SH-SY5Y (cell line): Measurements from ENCODE around the gene COA6.

Experiments used
- GATA2 ChIP-seq: IDR thresholded peaks from 2 replicates; pipeline ENCODE4 v1.6.1; 2011; ENCODE audit warnings: mild to moderate bottlenecking, low read depth, low read length
- GATA3 ChIP-seq: IDR thresholded peaks from 2 replicates; pipeline ENCODE4 v1.6.1; 2011; ENCODE audit warnings: low read depth, mild to moderate bottlenecking, low read length, moderate library complexity

The COA6 gene

DNA sequence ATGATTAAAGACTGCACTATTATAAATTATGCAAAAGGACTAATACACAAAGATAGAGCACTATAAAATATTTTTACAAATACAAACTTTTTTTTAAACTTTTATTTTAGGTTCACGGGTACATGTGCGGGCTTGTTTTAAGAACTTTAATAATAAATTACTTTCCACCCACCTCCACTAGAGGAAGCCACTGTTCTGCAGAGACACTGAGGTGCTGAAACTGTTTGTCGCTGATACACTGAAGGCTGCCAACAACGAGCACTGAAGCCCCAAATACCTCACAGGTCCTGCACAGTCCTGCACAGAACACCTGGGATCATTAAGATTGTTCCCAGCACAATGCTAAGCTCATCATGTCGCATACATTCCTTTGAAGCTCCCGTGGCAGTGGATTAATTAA lies 19.9 kb downstream of the COA6 start:
- TF ChIP-seq GATA2: no peak
- no peak for TF ChIP-seq GATA3

GRCh38 chr1:234395297-234395696 lies 22.0 kb downstream of the COA6 start:
- no peak for TF ChIP-seq GATA2
- TF ChIP-seq GATA3: no peak

- TF ChIP-seq GATA2 (no peak), GATA3 (no peak)
Observed at GRCh38 chr1:234396092-234396491, 22.8 kb downstream of the COA6 start.

DNA sequence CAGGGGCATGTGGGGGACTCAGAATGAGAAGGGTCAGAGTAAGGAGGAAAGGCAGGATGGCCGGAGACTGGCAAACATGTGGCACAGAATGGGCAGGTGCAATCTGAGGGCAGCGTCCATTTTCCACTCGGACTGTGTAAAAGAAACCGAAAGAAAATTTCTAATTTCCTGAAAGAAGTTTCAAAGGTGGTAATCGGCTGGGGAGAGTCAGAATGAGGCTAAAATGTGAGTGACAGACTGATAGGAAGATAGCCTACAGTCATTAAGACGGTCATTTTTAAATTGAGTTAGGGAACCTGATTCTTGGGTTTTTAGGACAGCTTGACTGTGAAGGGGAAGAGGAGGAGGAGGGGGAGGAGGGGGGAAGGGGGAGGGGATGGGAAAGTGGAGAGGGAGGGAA lies 23.6 kb downstream of the COA6 start:
- TF ChIP-seq GATA2 (no peak), GATA3 (no peak)

- TF ChIP-seq GATA3 (no peak), GATA2 (no peak)
Observed at GRCh38 chr1:234397732-234398131, 24.5 kb downstream of the COA6 start.

GRCh38 chr1:234398849-234399381 lies 25.7 kb downstream of the COA6 start:
- TF ChIP-seq GATA3 (no peak), GATA2 (no peak)

DNA sequence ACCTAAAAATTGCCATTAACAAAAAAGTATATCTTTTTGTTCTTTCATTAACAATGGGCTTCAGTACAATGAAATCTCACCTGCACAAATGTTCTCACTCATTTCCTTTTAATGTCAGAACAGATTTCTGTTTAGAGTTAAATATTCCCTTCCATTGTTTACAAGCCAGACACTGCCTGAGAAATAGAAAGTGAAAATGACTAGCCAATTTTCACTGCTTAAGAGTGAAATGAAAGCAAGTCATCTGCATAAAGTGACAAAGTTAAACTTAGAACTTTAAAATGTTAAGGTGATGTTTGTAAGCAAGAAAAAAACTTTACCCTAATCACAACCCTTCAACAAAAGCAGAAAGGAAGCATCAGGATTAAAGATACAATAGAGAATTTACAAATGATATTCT lies 27.5 kb downstream of the COA6 start:
- TF ChIP-seq GATA3 (no peak), GATA2 (no peak)

GRCh38 chr1:234401658-234402057 lies 28.4 kb downstream of the COA6 start:
- TF ChIP-seq GATA2 (no peak), GATA3 (no peak)

GRCh38 chr1:234402939-234403338 lies 29.7 kb downstream of the COA6 start:
- no peak for TF ChIP-seq GATA3
- TF ChIP-seq GATA2: no peak

DNA sequence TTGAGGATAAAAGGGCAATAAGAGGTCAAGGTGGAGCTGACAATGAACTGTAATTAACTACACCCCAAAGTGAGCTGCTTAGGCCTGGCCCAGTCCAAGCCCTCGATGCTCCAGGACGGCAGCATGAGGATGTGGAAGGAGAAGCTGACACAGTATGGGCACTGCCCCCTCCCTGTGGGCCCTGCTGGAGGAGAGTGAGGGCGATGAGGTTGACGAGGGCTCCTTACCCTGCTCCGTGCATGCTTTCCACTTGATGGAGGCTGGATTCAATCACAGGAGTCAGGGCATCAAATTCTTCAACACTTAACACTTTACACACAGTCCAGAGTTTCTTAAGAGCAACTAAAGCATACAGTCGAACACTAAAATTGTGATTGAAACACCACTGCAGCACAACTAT lies 32.4 kb downstream of the COA6 start:
- TF ChIP-seq GATA2: no peak
- no peak for TF ChIP-seq GATA3

- no peak for TF ChIP-seq GATA3
- TF ChIP-seq GATA2: no peak
Observed at GRCh38 chr1:234406871-234407270, 33.6 kb downstream of the COA6 start.

DNA sequence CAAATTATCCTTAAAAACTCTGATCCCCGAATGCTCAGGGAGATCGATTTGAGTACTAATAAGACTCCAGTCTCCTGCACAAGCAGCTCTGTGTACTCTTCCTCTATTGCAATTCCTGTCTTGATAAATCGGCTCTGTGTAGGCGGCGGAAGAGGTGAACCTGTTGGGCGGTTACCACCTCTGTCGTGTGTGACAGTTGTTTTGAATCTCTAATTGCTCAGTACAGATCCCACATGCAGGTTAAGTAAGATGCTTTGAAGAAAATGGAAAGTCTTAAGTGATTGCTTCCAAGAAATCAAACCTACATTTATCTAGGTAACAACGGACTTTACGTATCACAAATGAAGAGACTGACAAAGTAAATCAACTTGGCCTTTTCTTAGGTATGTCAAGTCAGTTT lies 35.5 kb downstream of the COA6 start:
- TF ChIP-seq GATA2: no peak
- TF ChIP-seq GATA3: no peak

- TF ChIP-seq GATA3: peak; percentile 98
- peak; percentile 93 for TF ChIP-seq GATA2
Observed at GRCh38 chr1:234409328-234409727, 36.1 kb downstream of the COA6 start.

GRCh38 chr1:234412830-234413229 lies 39.6 kb downstream of the COA6 start:
- TF ChIP-seq GATA3: no peak
- TF ChIP-seq GATA2: no peak

DNA sequence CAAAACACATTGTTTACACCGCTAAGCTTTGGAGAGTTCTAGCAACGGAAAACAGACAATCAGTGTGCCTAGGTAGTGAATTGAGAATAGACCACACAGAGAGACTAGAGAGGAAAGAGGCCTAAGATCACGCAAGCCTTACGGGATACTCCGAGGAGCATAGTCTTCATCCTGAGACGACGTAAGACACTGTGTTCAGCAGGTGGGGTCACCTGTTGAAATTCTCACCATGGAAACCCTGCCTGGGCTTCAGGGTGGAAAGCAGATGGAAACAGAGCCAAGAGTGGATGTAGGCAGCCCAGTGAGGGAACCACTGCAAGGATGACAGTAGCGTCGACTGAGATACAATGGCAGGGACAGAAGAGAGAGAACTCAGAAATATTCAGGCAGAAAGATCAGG lies 40.2 kb downstream of the COA6 start:
- TF ChIP-seq GATA2 (no peak), GATA3 (no peak)

DNA sequence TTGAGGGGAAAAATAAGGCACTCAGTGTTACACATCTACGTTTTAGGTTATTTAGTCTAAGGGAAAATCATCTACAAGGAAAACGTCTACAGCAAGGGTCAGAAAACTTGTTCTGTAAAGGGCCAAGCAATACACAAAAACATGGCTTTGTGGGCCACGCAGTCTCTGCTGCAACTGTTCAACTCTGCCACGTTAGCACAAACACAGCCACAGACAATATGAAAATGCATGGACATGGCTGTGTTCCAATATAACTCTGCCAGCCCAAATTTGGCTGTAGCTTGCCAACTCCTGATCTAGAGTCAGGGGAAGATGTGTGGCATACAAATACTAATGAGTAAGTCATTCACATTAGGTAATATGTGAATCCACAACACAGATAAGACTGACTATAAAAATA lies 40.7 kb downstream of the COA6 start:
- no peak for TF ChIP-seq GATA2
- no peak for TF ChIP-seq GATA3

- TF ChIP-seq GATA2 (no peak), GATA3 (no peak)
Observed at GRCh38 chr1:234427950-234428646, 54.8 kb downstream of the COA6 start.
